ENCODE data around the gene RASAL3.

DNA sequence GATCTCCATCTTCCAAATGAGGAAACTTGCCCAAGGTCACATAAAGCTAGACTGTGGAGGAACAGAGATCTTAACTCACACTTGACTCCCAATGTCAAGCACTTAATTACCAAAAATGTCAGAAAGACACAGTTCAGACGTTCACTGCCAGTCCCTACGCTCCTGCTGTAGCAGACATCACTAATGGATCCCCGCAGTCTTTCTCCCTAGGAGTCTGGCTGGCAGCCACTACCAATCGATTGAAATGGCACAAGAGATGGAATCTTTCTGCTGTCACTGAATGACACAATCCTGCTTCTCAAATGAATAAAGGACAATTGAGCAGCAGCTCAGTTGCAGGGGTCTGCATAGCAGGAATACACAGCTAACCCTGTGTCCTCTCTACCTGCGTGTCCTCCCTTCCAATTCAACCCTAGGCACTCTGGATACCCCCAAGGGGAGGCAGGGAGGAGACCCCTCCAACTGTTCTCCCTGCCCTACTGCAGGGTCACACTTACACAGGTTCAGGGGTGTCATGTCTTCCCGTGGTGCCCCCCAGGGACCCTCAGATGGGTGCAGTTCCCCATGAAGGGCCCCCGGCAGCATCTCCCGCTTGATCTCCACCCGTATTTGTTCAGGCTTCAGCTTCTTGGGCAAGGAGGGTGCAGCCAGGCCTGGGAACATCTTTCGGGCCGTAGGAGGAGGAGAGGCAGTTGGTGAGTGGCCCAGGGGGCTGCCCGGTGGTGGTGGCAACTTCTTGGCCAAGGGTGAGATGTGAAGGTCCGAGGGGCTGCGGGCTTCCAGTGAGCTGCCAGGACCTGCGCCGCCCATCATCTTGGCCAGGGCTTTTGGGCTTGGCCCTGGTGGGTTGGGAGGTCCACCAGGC, 37.6 kb downstream of the RASAL3 start:
- TF ChIP-seq POLR2A (IDR thresholded peaks at IDR 0.05; ENCODE audit: extremely low read depth, insufficient read length) (no peak), CTCF (IDR thresholded peaks at IDR 0.05; ENCODE audit: low read depth, low read length) (no peak), MAX (IDR thresholded peaks at IDR 0.05; ENCODE audit: low read depth, low read length) (no peak)

Data from NB4 (cell line).